Right atrium auricular region (tissue), 2 donors: ENCODE data around the gene MALRD1. TPM values are rescaled to one million over a fixed set of nuclear protein-coding genes. Genes with fewer than 3 reads are reported as not detected.

ENCODE experiments used
- DNase-seq: peaks from one replicate; pipeline ENCODE4 v3.0.0-alpha.2; 2019; ENCODE audit warnings: low spot score
- H3K27ac ChIP-seq, 2 donors: fragments of 200-600 bp; sonication (generic); 1 replicate in 1 of 2; 2 replicates in 1 of 2; pipeline ENCODE4 v1.5.1; 2016 to 2019
- H3K27me3 ChIP-seq, 2 donors: fragments of 200-600 bp; sonication (generic); one replicate each; pipeline versions ENCODE4 v1.5.1 to v1.6.0; 2017 to 2019
- H3K36me3 ChIP-seq: fragments of 200-600 bp; sonication (generic); one replicate; pipeline ENCODE4 v1.5.1; 2016
- H3K4me1 ChIP-seq, 2 donors: fragments of 200-600 bp; sonication (generic); one replicate each; pipeline versions ENCODE4 v1.5.1 to v1.6.0; 2017 to 2019
- H3K4me3 ChIP-seq, 2 donors: fragments of 200-600 bp; sonication (generic); 1 replicate in 1 of 2; 2 replicates in 1 of 2; pipeline ENCODE4 v1.5.1; 2017 to 2019; ENCODE audit warnings: mild to moderate bottlenecking in 1 of 2, moderate library complexity in 1 of 2
- H3K9me3 ChIP-seq, 2 donors: fragments of 200-600 bp; sonication (generic); one replicate each; pipeline ENCODE4 v1.5.1; 2019
- total RNA-seq, 2 donors: library from RNA; depleted of rRNA; stranded (reverse); fragments of >200 nt; gene quantifications; one replicate each; pipeline ENCODE4 v1.1.0, GENCODE V29; 2016
- TF ChIP-seq, protein P1 (sequence below), 2 donors: fragments of 200-600 bp; sonication (generic); IDR thresholded peaks; one replicate each; pipeline ENCODE4 v1.5.1; 2019; ENCODE audit warnings: antibody characterized with exemption in 2 of 2

The MALRD1 gene
- total RNA-seq, 2 donors from 2014 or later = 0.71 to 1.3 TPM

GRCh38 chr10:19556666-19557065, 508.1 kb downstream of the MALRD1 start:
- H3K4me1 ChIP-seq = no peaks in the 10 kb centered on the region
- no peak overlapping the region for H3K4me3 ChIP-seq

GRCh38 chr10:19561181-19561580, 512.6 kb downstream of the MALRD1 start:
- H3K9me3 ChIP-seq = no peaks in the 10 kb centered on the region
- H3K4me3 ChIP-seq = no peak overlapping the region
- peak overlapping the region in 1 of 2 donors; percentile 24 for H3K27ac ChIP-seq
- no peak for DNase-seq
- H3K36me3 ChIP-seq = no peaks in the 10 kb centered on the region
- no peaks in the 10 kb centered on the region for H3K27me3 ChIP-seq
- TF ChIP-seq, protein P1, sequence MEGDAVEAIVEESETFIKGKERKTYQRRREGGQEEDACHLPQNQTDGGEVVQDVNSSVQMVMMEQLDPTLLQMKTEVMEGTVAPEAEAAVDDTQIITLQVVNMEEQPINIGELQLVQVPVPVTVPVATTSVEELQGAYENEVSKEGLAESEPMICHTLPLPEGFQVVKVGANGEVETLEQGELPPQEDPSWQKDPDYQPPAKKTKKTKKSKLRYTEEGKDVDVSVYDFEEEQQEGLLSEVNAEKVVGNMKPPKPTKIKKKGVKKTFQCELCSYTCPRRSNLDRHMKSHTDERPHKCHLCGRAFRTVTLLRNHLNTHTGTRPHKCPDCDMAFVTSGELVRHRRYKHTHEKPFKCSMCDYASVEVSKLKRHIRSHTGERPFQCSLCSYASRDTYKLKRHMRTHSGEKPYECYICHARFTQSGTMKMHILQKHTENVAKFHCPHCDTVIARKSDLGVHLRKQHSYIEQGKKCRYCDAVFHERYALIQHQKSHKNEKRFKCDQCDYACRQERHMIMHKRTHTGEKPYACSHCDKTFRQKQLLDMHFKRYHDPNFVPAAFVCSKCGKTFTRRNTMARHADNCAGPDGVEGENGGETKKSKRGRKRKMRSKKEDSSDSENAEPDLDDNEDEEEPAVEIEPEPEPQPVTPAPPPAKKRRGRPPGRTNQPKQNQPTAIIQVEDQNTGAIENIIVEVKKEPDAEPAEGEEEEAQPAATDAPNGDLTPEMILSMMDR (IDR thresholded peaks at IDR 0.05) = no peak
- no peaks in the 10 kb centered on the region for H3K4me1 ChIP-seq

More at GRCh38 chr10:19556666-19557065, 508.1 kb downstream of the MALRD1 start:
- Histone ChIP-seq H3K27me3 (no peaks in the 10 kb centered on the region), H3K27ac (no peak overlapping the region), H3K36me3 (no peaks in the 10 kb centered on the region), H3K9me3 (no peaks in the 10 kb centered on the region)
- DNase-seq = no peak
- TF ChIP-seq, protein P1 (IDR thresholded peaks at IDR 0.05) = no peak

DNA sequence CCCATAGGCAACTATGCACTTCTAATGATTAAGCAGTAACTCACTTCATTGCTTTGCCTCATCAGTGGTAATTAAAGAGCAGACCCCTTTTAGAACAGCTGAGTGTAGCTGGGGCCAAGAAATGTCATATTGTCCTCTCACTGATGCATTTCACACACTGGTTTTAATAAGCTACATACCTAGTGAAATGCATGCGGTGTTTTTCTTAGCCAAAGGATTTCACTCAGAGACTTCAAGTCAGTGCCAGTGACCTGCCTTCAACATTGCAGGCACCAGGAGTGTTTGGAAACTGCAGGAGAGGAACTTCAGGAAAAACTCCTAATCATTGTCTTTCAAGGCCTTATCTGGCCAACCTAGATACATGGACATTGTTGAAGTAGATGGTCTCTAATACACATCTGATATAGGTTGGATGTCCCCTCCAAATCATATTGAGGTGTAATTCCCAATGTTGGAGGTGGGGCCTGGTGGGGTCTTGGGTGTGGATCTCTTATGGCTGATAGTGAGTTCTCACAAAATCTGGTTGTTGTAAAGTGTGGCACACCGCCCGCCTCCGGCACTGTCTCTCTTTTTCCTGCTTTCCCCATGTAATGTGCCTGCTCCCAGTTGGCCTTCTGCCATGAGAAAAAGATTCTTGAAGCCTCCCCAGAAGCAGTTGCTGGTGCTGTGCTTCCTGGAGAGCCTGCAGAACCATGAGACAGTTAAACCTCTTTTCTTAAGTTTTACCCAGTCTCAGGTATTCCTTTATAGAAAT, 515.0 kb downstream of the MALRD1 start:
- Histone ChIP-seq H3K27me3 (no peaks in the 10 kb centered on the region), H3K9me3 (no peaks in the 10 kb centered on the region), H3K4me1 (no peaks in the 10 kb centered on the region), H3K4me3 (no peak overlapping the region), H3K27ac (no peak overlapping the region), H3K36me3 (no peaks in the 10 kb centered on the region)
- DNase-seq = no peak
- TF ChIP-seq, protein P1 (IDR thresholded peaks at IDR 0.05) = no peak

DNA sequence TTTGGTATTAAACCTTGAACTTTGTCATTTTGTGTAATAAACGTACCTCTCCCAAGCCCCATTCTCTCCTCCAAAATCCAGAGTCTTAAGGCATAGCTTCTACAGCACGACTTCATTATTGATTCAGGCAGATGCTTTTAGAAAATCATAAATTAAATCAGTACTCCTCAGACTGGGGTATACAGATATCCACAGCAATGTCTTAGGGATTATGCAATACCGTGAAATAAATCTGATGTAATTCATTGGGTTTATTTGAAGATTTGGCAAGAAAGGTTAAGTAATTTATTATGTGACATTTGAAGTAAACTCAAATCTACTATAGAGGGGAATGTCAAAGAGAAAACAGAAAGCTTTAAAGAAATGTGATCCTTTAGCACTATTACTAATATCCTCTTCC, 521.5 kb downstream of the MALRD1 start:
- no peak overlapping the region for H3K27ac ChIP-seq
- no peak for DNase-seq
- TF ChIP-seq, protein P1 (IDR thresholded peaks at IDR 0.05) = no peak
- H3K4me3 ChIP-seq = no peak overlapping the region
- H3K9me3 ChIP-seq = no peaks in the 10 kb centered on the region
- no peaks in the 10 kb centered on the region for H3K4me1 ChIP-seq
- no peaks in the 10 kb centered on the region for H3K27me3 ChIP-seq
- no peaks in the 10 kb centered on the region for H3K36me3 ChIP-seq

DNA sequence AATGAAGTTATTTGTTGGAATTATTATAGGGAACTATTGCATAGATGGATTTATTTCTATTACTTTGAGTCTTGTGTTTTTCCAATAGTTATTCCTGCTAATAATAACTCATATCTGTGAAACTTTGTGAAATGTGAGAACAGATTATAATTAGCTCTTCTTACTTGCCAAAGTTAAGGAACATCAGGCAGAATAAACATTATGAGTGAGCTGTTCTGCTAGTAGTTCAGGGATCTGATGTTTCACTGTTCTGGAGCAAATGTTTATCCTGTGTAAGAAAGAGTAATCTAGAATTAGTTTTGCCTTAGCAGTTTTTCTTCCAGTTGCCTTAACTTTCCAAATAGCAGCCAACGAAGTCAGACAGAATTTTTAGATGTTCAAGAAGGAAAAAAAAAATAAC, 522.4 kb downstream of the MALRD1 start:
- H3K27ac ChIP-seq = peak overlapping the region in 1 of 2 donors; percentile 36
- no peaks in the 10 kb centered on the region for H3K27me3 ChIP-seq
- H3K4me3 ChIP-seq = no peak overlapping the region
- H3K36me3 ChIP-seq = no peaks in the 10 kb centered on the region
- TF ChIP-seq, protein P1 (IDR thresholded peaks at IDR 0.05) = no peak
- no peaks in the 10 kb centered on the region for H3K9me3 ChIP-seq
- DNase-seq = no peak
- no peaks in the 10 kb centered on the region for H3K4me1 ChIP-seq

GRCh38 chr10:19572056-19572455, 523.5 kb downstream of the MALRD1 start:
- no peaks in the 10 kb centered on the region for H3K9me3 ChIP-seq
- TF ChIP-seq, protein P1 (IDR thresholded peaks at IDR 0.05) = no peak
- H3K4me3 ChIP-seq = no peak overlapping the region
- no peaks in the 10 kb centered on the region for H3K4me1 ChIP-seq
- H3K27me3 ChIP-seq = no peaks in the 10 kb centered on the region
- no peaks in the 10 kb centered on the region for H3K36me3 ChIP-seq
- no peak for DNase-seq
- no peak overlapping the region for H3K27ac ChIP-seq
